ENCODE results near the gene GAPVD1. TPM values are rescaled to one million over a fixed set of nuclear protein-coding genes. Genes with fewer than 3 reads are reported as not detected.
A peak's percentile ranks its signal among the peaks of the same experiment; 100 is the strongest.
"Not testable (repeated sequence)": the region's sequence is repeated elsewhere in the genome, so short reads cannot be mapped to it uniquely, and the experiment has no call there.

GAPVD1 gene
- total RNA-seq, 2 experiments from 2014 or later, result 29.6 to 44.5 TPM

- CTCF ChIA-PET (ENCODE audit: unreplicated experiment), result no interaction called here
- H4K20me1 ChIP-seq (ENCODE audit: insufficient read depth, low read length), result no peaks in the 10 kb centered on the region
- H3K79me2 ChIP-seq (ENCODE audit: insufficient read depth, low read depth, low read length), result peaks cover 28% of the 10 kb centered on the region; the same call in 1 of the 2 replicates
- H3K4me3 ChIP-seq (ENCODE audit: low read depth, low read length, poor library complexity, severe bottlenecking), result peak overlapping the region; percentile 95
- H3K27ac ChIP-seq (ENCODE audit: low read depth, low read length, poor library complexity, severe bottlenecking), result no peak overlapping the region
- peak; percentile 21 for DNase-seq (ENCODE audit: low spot score)
- POLR2A ChIA-PET, result interaction anchor here (0.6 to 3.4 kb wide), 4 partner anchors 11 to 120 kb away, joined by 3 to 28 read pairs (median 4); partner anchors contain the start of gene HSPA5
- no peaks in the 10 kb centered on the region for H3K9me3 ChIP-seq (ENCODE audit: low read length)
- no peaks in the 10 kb centered on the region for H3K9me2 ChIP-seq (ENCODE audit: insufficient read depth, low read length)
- TSS peak; percentile 62 for BruUV-seq (replicated peaks)
- H2AFZ ChIP-seq (ENCODE audit: low read length), result peak overlapping the region; percentile 93; the same call in 1 of the 2 replicates
- intact Hi-C loops (cut with micrococcal nuclease; ENCODE audit: unreplicated experiment), result no loop called here
- no peak for TF ChIP-seq CTCF (conservative IDR thresholded peaks at IDR 0.05; ENCODE audit: low read length)
- no peak for TF ChIP-seq EZH2phosphoT487 (IDR thresholded peaks at IDR 0.05; ENCODE audit: borderline replicate concordance, low read depth, low read length)
- H3K4me1 ChIP-seq (ENCODE audit: insufficient read depth, low read length, poor library complexity, severe bottlenecking), result peaks cover 28% of the 10 kb centered on the region
- H3K4me2 ChIP-seq (ENCODE audit: low read length), result peak overlapping the region; percentile 77
- peaks cover 3% of the 10 kb centered on the region; the same call in 1 of the 2 replicates for H3K36me3 ChIP-seq (ENCODE audit: insufficient read depth, low read length)
These were observed 817 bp downstream of the GAPVD1 start for GRCh38 chr9:125262294-125262991.

GRCh38 chr9:125264068-125264467 is 2.4 kb downstream of the GAPVD1 start:
- DNase-seq (ENCODE audit: low spot score); H3K27ac ChIP-seq (ENCODE audit: low read depth, low read length, poor library complexity, severe bottlenecking); intact Hi-C loops (cut with micrococcal nuclease; ENCODE audit: unreplicated experiment); H4K20me1 ChIP-seq (ENCODE audit: insufficient read depth, low read length); H2AFZ ChIP-seq (ENCODE audit: low read length); H3K9me3 ChIP-seq (ENCODE audit: low read length); H3K9me2 ChIP-seq (ENCODE audit: insufficient read depth, low read length); CTCF ChIA-PET (ENCODE audit: unreplicated experiment); BruUV-seq (replicated peaks); H3K4me3 ChIP-seq (ENCODE audit: low read depth, low read length, poor library complexity, severe bottlenecking); H3K36me3 ChIP-seq (ENCODE audit: insufficient read depth, low read length): not testable (repeated sequence)
- POLR2A ChIA-PET, result interaction anchor here (0.6 to 0.7 kb wide), 2 partner anchors 26 to 563 kb away, joined by 3 read pairs; no protein-coding TSS in a partner anchor
- peaks cover 28% of the 10 kb centered on the region for H3K4me1 ChIP-seq (ENCODE audit: insufficient read depth, low read length, poor library complexity, severe bottlenecking)
- H3K4me2 ChIP-seq (ENCODE audit: low read length), result peak overlapping the region; percentile 77; the same call in 1 of the 2 replicates
- H3K79me2 ChIP-seq (ENCODE audit: insufficient read depth, low read depth, low read length), result peaks cover 35% of the 10 kb centered on the region; the same call in 1 of the 2 replicates

- POLR2A ChIA-PET, result interaction anchor here (0.6 to 1.8 kb wide), 3 partner anchors 27 to 1946 kb away, joined by 3 to 9 read pairs (median 6); partner anchors contain the start of gene HSPA5
These were observed 6.9 kb downstream of the GAPVD1 start for GRCh38 chr9:125268394-125269013.

More at GRCh38 chr9:125268394-125269013, 6.9 kb downstream of the GAPVD1 start:
- CTCF ChIA-PET (ENCODE audit: unreplicated experiment), result interaction anchor here (0.5 kb wide), 1 partner anchor 11 kb away, joined by 3 read pairs; no protein-coding TSS in a partner anchor
- intact Hi-C loops (cut with micrococcal nuclease; ENCODE audit: unreplicated experiment), result no loop called here
- Histone ChIP-seq H3K79me2 (ENCODE audit: insufficient read depth, low read depth, low read length) (peaks cover 35% of the 10 kb centered on the region; the same call in 1 of the 2 replicates), H4K20me1 (ENCODE audit: insufficient read depth, low read length) (no peaks in the 10 kb centered on the region), H2AFZ (ENCODE audit: low read length) (no peak overlapping the region), H3K9me2 (ENCODE audit: insufficient read depth, low read length) (no peaks in the 10 kb centered on the region), H3K4me1 (ENCODE audit: insufficient read depth, low read length, poor library complexity, severe bottlenecking) (peaks cover 11% of the 10 kb centered on the region), H3K27ac (ENCODE audit: low read depth, low read length, poor library complexity, severe bottlenecking) (no peak overlapping the region), H3K36me3 (ENCODE audit: insufficient read depth, low read length) (peaks cover 27% of the 10 kb centered on the region), H3K9me3 (ENCODE audit: low read length) (no peaks in the 10 kb centered on the region), H3K4me2 (ENCODE audit: low read length) (no peak overlapping the region), H3K4me3 (ENCODE audit: low read depth, low read length, poor library complexity, severe bottlenecking) (no peak overlapping the region)
- BruUV-seq (replicated peaks), result no TSS peak
- TF ChIP-seq CTCF (conservative IDR thresholded peaks at IDR 0.05; ENCODE audit: low read length), result no peak
- no peak for TF ChIP-seq EZH2phosphoT487 (IDR thresholded peaks at IDR 0.05; ENCODE audit: borderline replicate concordance, low read depth, low read length)
- no peak for DNase-seq (ENCODE audit: low spot score)

All from OCI-LY7 (cell line).